Measurements from ENCODE around the gene ZMYND15. TPM values are rescaled to one million over a fixed set of nuclear protein-coding genes. Genes with fewer than 3 reads are reported as not detected.

Gene ZMYND15
- polyA plus RNA-seq, 1 donor (not counting 4 experiments of a cell fraction or from before 2014, with no cell fraction given), result 0.25 TPM

GRCh38 chr17:4719146-4719545 is 20.5 kb upstream of the ZMYND15 start:
- no peaks in the 10 kb centered on the region for H3K4me1 ChIP-seq (ENCODE audit: control insufficient read depth, extremely low read depth, insufficient read depth, low read length)
- no peak overlapping the region for H3K4me3 ChIP-seq (ENCODE audit: control insufficient read depth in 2 of 3, extremely low read depth in 1 of 3, insufficient read depth in 2 of 3, low read depth in 1 of 3, low read length in 3 of 3)
- H3K79me2 ChIP-seq (ENCODE audit: control insufficient read depth, insufficient read depth, low read length), result no peaks in the 10 kb centered on the region
- no peaks in the 10 kb centered on the region for H3K9me1 ChIP-seq (ENCODE audit: control insufficient read depth, extremely low read depth, insufficient read depth, low read length)
- no peak for TF ChIP-seq EZH2 (IDR thresholded peaks at IDR 0.05; ENCODE audit: low read length)
- TF ChIP-seq, protein P1, sequence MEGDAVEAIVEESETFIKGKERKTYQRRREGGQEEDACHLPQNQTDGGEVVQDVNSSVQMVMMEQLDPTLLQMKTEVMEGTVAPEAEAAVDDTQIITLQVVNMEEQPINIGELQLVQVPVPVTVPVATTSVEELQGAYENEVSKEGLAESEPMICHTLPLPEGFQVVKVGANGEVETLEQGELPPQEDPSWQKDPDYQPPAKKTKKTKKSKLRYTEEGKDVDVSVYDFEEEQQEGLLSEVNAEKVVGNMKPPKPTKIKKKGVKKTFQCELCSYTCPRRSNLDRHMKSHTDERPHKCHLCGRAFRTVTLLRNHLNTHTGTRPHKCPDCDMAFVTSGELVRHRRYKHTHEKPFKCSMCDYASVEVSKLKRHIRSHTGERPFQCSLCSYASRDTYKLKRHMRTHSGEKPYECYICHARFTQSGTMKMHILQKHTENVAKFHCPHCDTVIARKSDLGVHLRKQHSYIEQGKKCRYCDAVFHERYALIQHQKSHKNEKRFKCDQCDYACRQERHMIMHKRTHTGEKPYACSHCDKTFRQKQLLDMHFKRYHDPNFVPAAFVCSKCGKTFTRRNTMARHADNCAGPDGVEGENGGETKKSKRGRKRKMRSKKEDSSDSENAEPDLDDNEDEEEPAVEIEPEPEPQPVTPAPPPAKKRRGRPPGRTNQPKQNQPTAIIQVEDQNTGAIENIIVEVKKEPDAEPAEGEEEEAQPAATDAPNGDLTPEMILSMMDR (optimal IDR thresholded peaks at IDR 0.05 in 1 of 3, IDR thresholded peaks at IDR 0.05 in 1 of 3, conservative IDR thresholded peaks at IDR 0.05 in 1 of 3; ENCODE audit: extremely low read depth in 1 of 3, insufficient read depth in 2 of 3, low read length in 3 of 3), result no peak
- no peak overlapping the region for H2AFZ ChIP-seq (ENCODE audit: control insufficient read depth, low read length)
- DNase-seq (ENCODE audit: low read depth, low spot score) (no peak), FAIRE-seq (no peak)
- H3K4me2 ChIP-seq (ENCODE audit: control insufficient read depth, extremely low read depth, insufficient read depth, low read depth, low read length), result no peak overlapping the region
- no peaks in the 10 kb centered on the region for H3K36me3 ChIP-seq (ENCODE audit: control insufficient read depth in 2 of 2, extremely low read depth in 1 of 2, insufficient read depth in 2 of 2, low read length in 2 of 2)
- no peak overlapping the region for H3K27ac ChIP-seq (ENCODE audit: control insufficient read depth, insufficient read depth, low read length)
- H3K9ac ChIP-seq (ENCODE audit: control insufficient read depth, extremely low read depth, insufficient read depth, low read length), result no peak overlapping the region
- H3K27me3 ChIP-seq (ENCODE audit: control insufficient read depth, extremely low read depth, insufficient read depth, low read length), result no peaks in the 10 kb centered on the region
- dilution Hi-C loops (cut with MboI; ENCODE audit: extremely low pct_ligation_motif_present, low sequenced_read_pairs), result no loop called here
- no peaks in the 10 kb centered on the region for H4K20me1 ChIP-seq (ENCODE audit: control insufficient read depth, extremely low read depth, insufficient read depth, low read length)
- no peaks in the 10 kb centered on the region for H3K9me3 ChIP-seq (ENCODE audit: control insufficient read depth, low read depth, low read length)

DNA sequence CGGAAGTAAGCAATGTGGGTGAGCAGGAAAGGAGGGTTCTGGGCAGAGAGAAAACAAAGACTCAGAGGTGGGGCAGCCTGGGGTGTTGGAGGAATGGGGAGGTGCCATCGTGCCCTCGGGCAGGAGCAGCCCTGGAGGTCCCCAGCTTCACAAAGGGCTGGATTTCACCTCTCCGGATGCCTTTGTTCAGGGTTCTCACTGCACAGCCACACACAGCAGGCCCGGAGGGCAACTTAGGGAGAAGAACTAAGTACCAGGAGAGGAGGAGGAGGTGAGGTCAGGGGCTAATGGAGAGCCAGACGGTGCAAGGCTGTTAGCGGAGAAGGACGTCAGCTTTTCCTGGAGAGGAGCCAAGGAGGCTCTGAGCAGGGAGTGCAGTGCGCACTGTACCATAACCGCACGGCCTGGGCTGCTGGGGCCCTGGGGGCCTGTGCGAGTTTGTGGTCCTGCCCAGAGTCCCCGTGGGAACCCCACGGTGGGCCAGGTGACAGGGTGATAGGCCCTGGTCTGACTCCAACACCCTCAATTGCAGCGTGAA is 19.9 kb upstream of the ZMYND15 start:
- Histone ChIP-seq H3K4me1 (ENCODE audit: control insufficient read depth, extremely low read depth, insufficient read depth, low read length) (no peaks in the 10 kb centered on the region), H3K27ac (ENCODE audit: control insufficient read depth, insufficient read depth, low read length) (no peak overlapping the region), H3K4me3 (ENCODE audit: control insufficient read depth in 2 of 3, extremely low read depth in 1 of 3, insufficient read depth in 2 of 3, low read depth in 1 of 3, low read length in 3 of 3) (no peak overlapping the region), H3K27me3 (ENCODE audit: control insufficient read depth, extremely low read depth, insufficient read depth, low read length) (no peaks in the 10 kb centered on the region), H2AFZ (ENCODE audit: control insufficient read depth, low read length) (no peak overlapping the region), H3K4me2 (ENCODE audit: control insufficient read depth, extremely low read depth, insufficient read depth, low read depth, low read length) (no peak overlapping the region), H3K36me3 (ENCODE audit: control insufficient read depth in 2 of 2, extremely low read depth in 1 of 2, insufficient read depth in 2 of 2, low read length in 2 of 2) (no peaks in the 10 kb centered on the region), H3K9me3 (ENCODE audit: control insufficient read depth, low read depth, low read length) (no peaks in the 10 kb centered on the region), H3K9me1 (ENCODE audit: control insufficient read depth, extremely low read depth, insufficient read depth, low read length) (no peaks in the 10 kb centered on the region), H3K9ac (ENCODE audit: control insufficient read depth, extremely low read depth, insufficient read depth, low read length) (no peak overlapping the region), H4K20me1 (ENCODE audit: control insufficient read depth, extremely low read depth, insufficient read depth, low read length) (no peaks in the 10 kb centered on the region), H3K79me2 (ENCODE audit: control insufficient read depth, insufficient read depth, low read length) (no peaks in the 10 kb centered on the region)
- no peak for TF ChIP-seq EZH2 (IDR thresholded peaks at IDR 0.05; ENCODE audit: low read length)
- TF ChIP-seq, protein P1 (optimal IDR thresholded peaks at IDR 0.05 in 1 of 3, IDR thresholded peaks at IDR 0.05 in 1 of 3, conservative IDR thresholded peaks at IDR 0.05 in 1 of 3; ENCODE audit: extremely low read depth in 1 of 3, insufficient read depth in 2 of 3, low read length in 3 of 3), result no peak
- FAIRE-seq, result no peak
- no peak for DNase-seq (ENCODE audit: low read depth, low spot score)
- dilution Hi-C loops (cut with MboI; ENCODE audit: extremely low pct_ligation_motif_present, low sequenced_read_pairs), result no loop called here

All from keratinocyte (primary cell).